H1 (cell line): ENCODE results near the gene MCEMP1. TPM values are rescaled to one million over a fixed set of nuclear protein-coding genes. Genes with fewer than 3 reads are reported as not detected.

ENCODE experiments used
- polyA plus RNA-seq, 7 experiments: library from polyadenylated mRNA; depleted of rRNA in 3 of 7; stranded (reverse) in 5 of 7; unstranded in 2 of 7; fragments of >200 nt in 5 of 7; fragments of 200-250 nt in 2 of 7; gene quantifications; 1 replicate in 5 of 7; 2 replicates in 1 of 7; 4 replicates in 1 of 7; pipeline versions ENCODE4 v1.2.1 to v1.2.3, GENCODE V29; 2011 to 2013; ENCODE audit warnings: missing spikeins in 2 of 7, mixed read lengths in 2 of 7
- total RNA-seq: library from RNA; stranded (reverse); fragmentation: NEBNext Ultra II Directional; extraction: Animal tissue kit (Norgen Biotek cat#: 25700); gene quantifications from 2 replicates; pipeline ENCODE4 v1.2.1, GENCODE V29; 2021
- TF ChIP-seq, protein P1 (sequence below): fragments of 300-600 bp; sonication (generic); IDR thresholded peaks from 2 replicates; pipeline ENCODE4 v1.7.1; 2012; ENCODE audit warnings: low read length, moderate library complexity, mild to moderate bottlenecking, inconsistent platforms; ENCODE audit not compliant: insufficient replicate concordance

The MCEMP1 gene
- total and polyA plus RNA-seq, 2 of the 8 experiments (the other 6 are each of a cell fraction or from before 2014, with no cell fraction given) = not detected

DNA sequence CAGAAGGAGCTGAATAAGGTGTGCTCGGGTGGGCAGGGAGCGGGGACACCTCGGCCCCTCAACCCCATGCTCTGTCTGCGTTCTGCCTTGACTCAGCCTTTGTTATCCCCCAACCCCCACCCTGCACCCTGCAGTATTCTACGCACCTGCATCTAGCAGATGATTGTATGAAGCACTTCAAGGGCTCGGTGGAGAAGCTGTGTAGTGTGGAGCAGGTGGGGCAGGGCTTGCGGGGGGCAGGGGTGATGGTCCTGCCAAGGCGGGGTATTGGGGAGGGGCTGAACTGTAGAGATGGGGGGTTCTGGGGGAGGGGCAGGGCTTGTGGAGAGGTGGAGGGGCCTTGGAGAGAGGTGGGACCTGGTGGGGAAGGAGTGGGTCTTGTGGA, 33.9 kb upstream of the MCEMP1 start (continued):
- TF ChIP-seq, protein P1, sequence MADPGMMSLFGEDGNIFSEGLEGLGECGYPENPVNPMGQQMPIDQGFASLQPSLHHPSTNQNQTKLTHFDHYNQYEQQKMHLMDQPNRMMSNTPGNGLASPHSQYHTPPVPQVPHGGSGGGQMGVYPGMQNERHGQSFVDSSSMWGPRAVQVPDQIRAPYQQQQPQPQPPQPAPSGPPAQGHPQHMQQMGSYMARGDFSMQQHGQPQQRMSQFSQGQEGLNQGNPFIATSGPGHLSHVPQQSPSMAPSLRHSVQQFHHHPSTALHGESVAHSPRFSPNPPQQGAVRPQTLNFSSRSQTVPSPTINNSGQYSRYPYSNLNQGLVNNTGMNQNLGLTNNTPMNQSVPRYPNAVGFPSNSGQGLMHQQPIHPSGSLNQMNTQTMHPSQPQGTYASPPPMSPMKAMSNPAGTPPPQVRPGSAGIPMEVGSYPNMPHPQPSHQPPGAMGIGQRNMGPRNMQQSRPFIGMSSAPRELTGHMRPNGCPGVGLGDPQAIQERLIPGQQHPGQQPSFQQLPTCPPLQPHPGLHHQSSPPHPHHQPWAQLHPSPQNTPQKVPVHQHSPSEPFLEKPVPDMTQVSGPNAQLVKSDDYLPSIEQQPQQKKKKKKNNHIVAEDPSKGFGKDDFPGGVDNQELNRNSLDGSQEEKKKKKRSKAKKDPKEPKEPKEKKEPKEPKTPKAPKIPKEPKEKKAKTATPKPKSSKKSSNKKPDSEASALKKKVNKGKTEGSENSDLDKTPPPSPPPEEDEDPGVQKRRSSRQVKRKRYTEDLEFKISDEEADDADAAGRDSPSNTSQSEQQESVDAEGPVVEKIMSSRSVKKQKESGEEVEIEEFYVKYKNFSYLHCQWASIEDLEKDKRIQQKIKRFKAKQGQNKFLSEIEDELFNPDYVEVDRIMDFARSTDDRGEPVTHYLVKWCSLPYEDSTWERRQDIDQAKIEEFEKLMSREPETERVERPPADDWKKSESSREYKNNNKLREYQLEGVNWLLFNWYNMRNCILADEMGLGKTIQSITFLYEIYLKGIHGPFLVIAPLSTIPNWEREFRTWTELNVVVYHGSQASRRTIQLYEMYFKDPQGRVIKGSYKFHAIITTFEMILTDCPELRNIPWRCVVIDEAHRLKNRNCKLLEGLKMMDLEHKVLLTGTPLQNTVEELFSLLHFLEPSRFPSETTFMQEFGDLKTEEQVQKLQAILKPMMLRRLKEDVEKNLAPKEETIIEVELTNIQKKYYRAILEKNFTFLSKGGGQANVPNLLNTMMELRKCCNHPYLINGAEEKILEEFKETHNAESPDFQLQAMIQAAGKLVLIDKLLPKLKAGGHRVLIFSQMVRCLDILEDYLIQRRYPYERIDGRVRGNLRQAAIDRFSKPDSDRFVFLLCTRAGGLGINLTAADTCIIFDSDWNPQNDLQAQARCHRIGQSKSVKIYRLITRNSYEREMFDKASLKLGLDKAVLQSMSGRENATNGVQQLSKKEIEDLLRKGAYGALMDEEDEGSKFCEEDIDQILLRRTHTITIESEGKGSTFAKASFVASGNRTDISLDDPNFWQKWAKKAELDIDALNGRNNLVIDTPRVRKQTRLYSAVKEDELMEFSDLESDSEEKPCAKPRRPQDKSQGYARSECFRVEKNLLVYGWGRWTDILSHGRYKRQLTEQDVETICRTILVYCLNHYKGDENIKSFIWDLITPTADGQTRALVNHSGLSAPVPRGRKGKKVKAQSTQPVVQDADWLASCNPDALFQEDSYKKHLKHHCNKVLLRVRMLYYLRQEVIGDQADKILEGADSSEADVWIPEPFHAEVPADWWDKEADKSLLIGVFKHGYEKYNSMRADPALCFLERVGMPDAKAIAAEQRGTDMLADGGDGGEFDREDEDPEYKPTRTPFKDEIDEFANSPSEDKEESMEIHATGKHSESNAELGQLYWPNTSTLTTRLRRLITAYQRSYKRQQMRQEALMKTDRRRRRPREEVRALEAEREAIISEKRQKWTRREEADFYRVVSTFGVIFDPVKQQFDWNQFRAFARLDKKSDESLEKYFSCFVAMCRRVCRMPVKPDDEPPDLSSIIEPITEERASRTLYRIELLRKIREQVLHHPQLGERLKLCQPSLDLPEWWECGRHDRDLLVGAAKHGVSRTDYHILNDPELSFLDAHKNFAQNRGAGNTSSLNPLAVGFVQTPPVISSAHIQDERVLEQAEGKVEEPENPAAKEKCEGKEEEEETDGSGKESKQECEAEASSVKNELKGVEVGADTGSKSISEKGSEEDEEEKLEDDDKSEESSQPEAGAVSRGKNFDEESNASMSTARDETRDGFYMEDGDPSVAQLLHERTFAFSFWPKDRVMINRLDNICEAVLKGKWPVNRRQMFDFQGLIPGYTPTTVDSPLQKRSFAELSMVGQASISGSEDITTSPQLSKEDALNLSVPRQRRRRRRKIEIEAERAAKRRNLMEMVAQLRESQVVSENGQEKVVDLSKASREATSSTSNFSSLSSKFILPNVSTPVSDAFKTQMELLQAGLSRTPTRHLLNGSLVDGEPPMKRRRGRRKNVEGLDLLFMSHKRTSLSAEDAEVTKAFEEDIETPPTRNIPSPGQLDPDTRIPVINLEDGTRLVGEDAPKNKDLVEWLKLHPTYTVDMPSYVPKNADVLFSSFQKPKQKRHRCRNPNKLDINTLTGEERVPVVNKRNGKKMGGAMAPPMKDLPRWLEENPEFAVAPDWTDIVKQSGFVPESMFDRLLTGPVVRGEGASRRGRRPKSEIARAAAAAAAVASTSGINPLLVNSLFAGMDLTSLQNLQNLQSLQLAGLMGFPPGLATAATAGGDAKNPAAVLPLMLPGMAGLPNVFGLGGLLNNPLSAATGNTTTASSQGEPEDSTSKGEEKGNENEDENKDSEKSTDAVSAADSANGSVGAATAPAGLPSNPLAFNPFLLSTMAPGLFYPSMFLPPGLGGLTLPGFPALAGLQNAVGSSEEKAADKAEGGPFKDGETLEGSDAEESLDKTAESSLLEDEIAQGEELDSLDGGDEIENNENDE = no peak
